KMS-11 (cell line): ENCODE measurements around the gene CPM.

Experiments
- H2AFZ ChIP-seq: fragments of 200-600 bp; sonication (generic); 2 replicates; pipeline ENCODE4 v1.6.1; 2016; ENCODE audit warnings: antibody characterized with exemption, mixed run types, low read depth
- H3K27ac ChIP-seq: fragments of 200-600 bp; sonication (generic); 2 replicates; pipeline ENCODE4 v1.6.1; 2016; ENCODE audit warnings: mild to moderate bottlenecking, mixed run types
- H3K27me3 ChIP-seq: fragments of 200-600 bp; sonication (generic); 2 replicates; pipeline ENCODE4 v1.6.1; 2017; ENCODE audit warnings: mild to moderate bottlenecking, low read depth, mixed run types, moderate library complexity; ENCODE audit not compliant: insufficient read depth
- H3K36me3 ChIP-seq: fragments of 200-600 bp; sonication (generic); 2 replicates; pipeline ENCODE4 v1.6.1; 2017; ENCODE audit warnings: mild to moderate bottlenecking, mixed run types; ENCODE audit not compliant: insufficient read depth
- H3K4me1 ChIP-seq: fragments of 200-600 bp; sonication (generic); 2 replicates; pipeline ENCODE4 v1.6.1; 2016; ENCODE audit warnings: mild to moderate bottlenecking, low read depth, mixed run types; ENCODE audit not compliant: poor library complexity, severe bottlenecking
- H3K4me2 ChIP-seq: fragments of 200-600 bp; sonication (generic); 2 replicates; pipeline ENCODE4 v1.7.0; 2016; ENCODE audit warnings: mild to moderate bottlenecking, mixed run types
- H3K4me3 ChIP-seq: fragments of 200-600 bp; sonication (generic); IDR thresholded peaks from 2 replicates; pipeline ENCODE4 v1.6.1; 2017; ENCODE audit warnings: low read depth, low read length, mixed read lengths; ENCODE audit not compliant: insufficient read depth
- H3K79me2 ChIP-seq: fragments of 200-600 bp; sonication (generic); 2 replicates; pipeline ENCODE4 v1.6.1; 2016; ENCODE audit warnings: low read depth, mixed run types; ENCODE audit not compliant: insufficient read depth
- H3K9ac ChIP-seq: fragments of 200-600 bp; sonication (generic); 2 replicates; pipeline ENCODE4 v1.6.1; 2016; ENCODE audit warnings: mild to moderate bottlenecking, mixed run types
- H4K20me1 ChIP-seq: fragments of 200-600 bp; sonication (generic); 2 replicates; pipeline ENCODE4 v1.6.1; 2016; ENCODE audit warnings: mild to moderate bottlenecking, mixed run types; ENCODE audit not compliant: insufficient read depth
- TF ChIP-seq, protein P1 (sequence below): fragments of 200-600 bp; sonication (generic); conservative IDR thresholded peaks from 2 replicates; pipeline ENCODE4 v1.6.1; 2017; ENCODE audit warnings: low read depth, mild to moderate bottlenecking, antibody characterized with exemption, low read length, moderate library complexity, mixed read lengths

CPM gene

DNA sequence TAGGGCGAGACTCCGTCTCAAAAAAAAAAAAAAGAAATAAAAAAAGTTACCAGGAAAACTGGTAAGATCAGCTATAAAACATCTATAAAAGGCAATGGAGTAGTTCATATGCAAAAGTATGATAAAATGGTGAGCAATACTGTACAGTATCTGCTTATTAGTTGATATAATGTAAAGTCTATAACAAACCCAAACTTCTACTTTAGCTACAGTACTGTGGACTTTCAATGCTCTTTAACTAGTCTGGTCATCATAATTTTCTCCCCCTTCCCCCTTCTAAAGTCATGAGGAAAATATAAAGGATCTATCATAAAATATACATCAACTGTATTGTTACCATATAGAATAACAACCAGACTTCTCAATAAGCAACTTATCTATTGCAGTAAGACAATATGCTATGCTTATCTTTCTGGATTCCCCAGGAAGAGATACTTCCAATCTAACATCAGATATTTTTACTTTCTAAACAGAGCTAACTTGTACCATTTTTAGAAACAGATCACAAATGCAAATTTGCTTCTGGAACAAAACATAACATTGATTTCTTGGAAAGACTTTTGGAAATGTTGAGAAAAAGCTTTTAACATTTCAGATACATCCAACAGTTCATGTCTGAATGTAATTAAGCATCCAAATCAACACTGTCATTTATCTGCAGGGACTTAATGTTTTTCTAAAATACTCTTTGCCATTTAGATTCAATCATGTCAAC, 81.2 kb downstream of the CPM start:
- Histone ChIP-seq H2AFZ (no peak overlapping the region), H3K36me3 (no peaks in the 10 kb centered on the region), H4K20me1 (no peaks in the 10 kb centered on the region), H3K9ac (no peak overlapping the region), H3K4me1 (no peaks in the 10 kb centered on the region), H3K79me2 (no peaks in the 10 kb centered on the region), H3K27me3 (no peaks in the 10 kb centered on the region), H3K27ac (no peak overlapping the region), H3K4me3 (no peak overlapping the region), H3K4me2 (no peak overlapping the region)
- TF ChIP-seq, protein P1, sequence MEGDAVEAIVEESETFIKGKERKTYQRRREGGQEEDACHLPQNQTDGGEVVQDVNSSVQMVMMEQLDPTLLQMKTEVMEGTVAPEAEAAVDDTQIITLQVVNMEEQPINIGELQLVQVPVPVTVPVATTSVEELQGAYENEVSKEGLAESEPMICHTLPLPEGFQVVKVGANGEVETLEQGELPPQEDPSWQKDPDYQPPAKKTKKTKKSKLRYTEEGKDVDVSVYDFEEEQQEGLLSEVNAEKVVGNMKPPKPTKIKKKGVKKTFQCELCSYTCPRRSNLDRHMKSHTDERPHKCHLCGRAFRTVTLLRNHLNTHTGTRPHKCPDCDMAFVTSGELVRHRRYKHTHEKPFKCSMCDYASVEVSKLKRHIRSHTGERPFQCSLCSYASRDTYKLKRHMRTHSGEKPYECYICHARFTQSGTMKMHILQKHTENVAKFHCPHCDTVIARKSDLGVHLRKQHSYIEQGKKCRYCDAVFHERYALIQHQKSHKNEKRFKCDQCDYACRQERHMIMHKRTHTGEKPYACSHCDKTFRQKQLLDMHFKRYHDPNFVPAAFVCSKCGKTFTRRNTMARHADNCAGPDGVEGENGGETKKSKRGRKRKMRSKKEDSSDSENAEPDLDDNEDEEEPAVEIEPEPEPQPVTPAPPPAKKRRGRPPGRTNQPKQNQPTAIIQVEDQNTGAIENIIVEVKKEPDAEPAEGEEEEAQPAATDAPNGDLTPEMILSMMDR, result no peak

DNA sequence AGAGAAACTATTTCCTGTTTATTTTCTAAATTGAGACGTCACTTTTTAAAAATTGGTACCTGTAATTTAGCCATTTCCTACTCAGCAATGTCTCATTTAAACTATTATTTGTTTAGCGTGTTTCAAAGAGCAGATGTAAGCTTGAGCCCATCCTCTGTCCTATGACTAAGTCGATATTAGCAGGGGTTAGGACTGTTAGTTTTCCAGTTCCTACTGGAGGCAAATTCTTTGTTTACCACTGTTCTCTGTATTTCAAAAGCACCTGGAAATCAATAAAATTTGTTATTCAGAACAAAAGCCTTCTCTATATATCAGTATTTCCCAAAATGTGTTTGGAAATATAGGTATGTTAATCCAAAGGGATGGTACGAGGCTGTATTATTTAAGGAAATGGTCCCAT, 82.6 kb downstream of the CPM start:
- TF ChIP-seq, protein P1, result no peak

DNA sequence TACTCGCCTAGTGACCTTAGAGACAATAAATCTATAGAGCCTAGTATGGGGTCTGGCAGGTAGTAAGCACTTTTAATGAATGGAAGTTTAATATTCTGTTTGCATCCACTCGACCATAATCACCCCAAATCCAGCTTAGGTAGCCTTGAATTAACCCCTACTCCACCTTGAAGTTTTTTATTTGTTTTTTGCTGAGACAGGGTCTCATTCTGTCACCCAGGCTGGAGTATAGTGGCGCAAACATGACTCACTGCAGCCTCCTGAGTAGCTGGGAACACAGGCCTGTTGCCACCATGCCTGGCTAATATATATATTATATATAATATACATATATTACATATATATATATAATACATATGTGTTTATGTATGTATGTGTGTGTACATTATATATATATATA, 86.2 kb downstream of the CPM start:
- no peak overlapping the region for H3K4me2 ChIP-seq
- no peak overlapping the region for H2AFZ ChIP-seq
- TF ChIP-seq, protein P1, result no peak
- H3K9ac ChIP-seq, result no peak overlapping the region
- H3K4me1 ChIP-seq, result no peaks in the 10 kb centered on the region
- H3K79me2 ChIP-seq, result no peaks in the 10 kb centered on the region
- peaks cover 6% of the 10 kb centered on the region; the same call in 1 of the 2 replicates for H3K36me3 ChIP-seq
- no peaks in the 10 kb centered on the region for H4K20me1 ChIP-seq
- no peak overlapping the region for H3K27ac ChIP-seq
- no peak overlapping the region for H3K4me3 ChIP-seq
- no peaks in the 10 kb centered on the region for H3K27me3 ChIP-seq

More for the DNA sequence above, 82.6 kb downstream of the CPM start:
- no peak overlapping the region for H2AFZ ChIP-seq
- no peak overlapping the region for H3K4me2 ChIP-seq
- no peaks in the 10 kb centered on the region for H3K79me2 ChIP-seq
- no peak overlapping the region for H3K27ac ChIP-seq
- no peaks in the 10 kb centered on the region for H4K20me1 ChIP-seq
- H3K36me3 ChIP-seq, result no peaks in the 10 kb centered on the region
- no peak overlapping the region for H3K9ac ChIP-seq
- no peaks in the 10 kb centered on the region for H3K27me3 ChIP-seq
- no peaks in the 10 kb centered on the region for H3K4me1 ChIP-seq
- no peak overlapping the region for H3K4me3 ChIP-seq

DNA sequence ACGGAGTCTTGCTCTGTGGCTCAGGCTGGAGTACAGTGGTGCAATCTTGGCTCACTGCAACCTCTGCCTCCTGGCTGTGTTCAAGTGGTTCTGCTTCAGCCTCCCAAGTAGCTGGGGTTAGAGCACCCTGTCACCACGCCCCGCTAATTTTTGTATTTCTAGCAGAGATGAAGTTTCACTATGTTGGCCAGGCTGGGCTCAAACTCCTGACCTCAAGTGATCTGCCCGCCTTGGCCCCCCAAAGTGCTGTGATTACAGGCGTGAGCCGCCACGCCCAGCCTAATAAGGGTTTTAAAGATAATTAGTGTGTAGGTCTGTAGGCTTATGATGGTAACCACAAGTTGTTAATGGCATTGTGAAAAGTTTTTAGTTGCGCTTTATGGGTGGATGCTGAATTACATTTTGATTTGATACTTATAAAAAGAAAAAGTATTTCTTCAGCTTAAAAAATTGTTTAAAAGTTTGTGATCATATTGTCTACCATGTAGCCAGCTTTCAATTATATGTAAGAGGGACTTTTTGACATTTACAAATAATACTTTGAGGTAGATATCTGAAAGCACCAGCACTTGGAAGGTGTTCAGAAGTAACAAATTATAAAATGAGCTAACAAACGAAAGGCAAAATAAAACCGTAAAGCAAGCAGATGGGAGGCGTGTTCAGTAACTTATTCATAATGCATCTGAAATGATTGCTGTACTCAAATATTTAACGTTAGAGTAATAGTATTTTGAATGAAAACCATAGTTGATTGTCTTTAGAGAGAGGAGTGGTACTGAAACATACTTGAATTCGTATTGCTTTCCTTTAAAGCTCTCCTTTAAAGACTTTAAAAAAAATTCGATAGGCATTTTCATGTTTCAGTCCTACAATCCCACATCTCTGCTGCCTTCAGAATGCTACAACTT, 87.9 kb downstream of the CPM start:
- Histone ChIP-seq H3K4me3 (no peak overlapping the region), H2AFZ (no peak overlapping the region), H3K79me2 (no peaks in the 10 kb centered on the region), H3K4me2 (no peak overlapping the region), H3K4me1 (no peaks in the 10 kb centered on the region), H3K36me3 (peaks cover 7% of the 10 kb centered on the region; the same call in 1 of the 2 replicates), H3K27ac (no peak overlapping the region), H3K9ac (no peak overlapping the region), H3K27me3 (no peaks in the 10 kb centered on the region), H4K20me1 (no peaks in the 10 kb centered on the region)
- TF ChIP-seq, protein P1, result no peak
